CD4-positive, CD25-positive, alpha-beta regulatory T cell (primary cell): ENCODE data around the gene ERP27. TPM values are rescaled to one million over a fixed set of nuclear protein-coding genes. Genes with fewer than 3 reads are reported as not detected.
A peak's percentile ranks its signal among the peaks of the same experiment; 100 is the strongest.

Source experiments
- ATAC-seq, 2 donors: fragments of 150-1000 bp; cut with Tn5 transposase; one replicate each; pipeline ENCODE4 v1.10.0; 2021; ENCODE audit warnings: low read depth in 2 of 2, moderate number of reproducible peaks in 2 of 2, moderate library complexity in 1 of 2
- DNase-seq, 3 donors: peaks; one replicate each; pipeline versions ENCODE4 v3.0.0 to v3.0.0-alpha.2; 2012 to 2022; ENCODE audit warnings: mixed read lengths in 1 of 3
- H3K27ac ChIP-seq: one replicate; pipeline ENCODE4 v1.7.0; 2013; ENCODE audit warnings: mild to moderate bottlenecking, low read length; ENCODE audit not compliant: insufficient read depth, poor library complexity, severe bottlenecking
- H3K27me3 ChIP-seq: one replicate; pipeline ENCODE4 v1.7.0; 2013; ENCODE audit warnings: low read length; ENCODE audit not compliant: control insufficient read depth, insufficient read depth
- H3K36me3 ChIP-seq: one replicate; pipeline ENCODE4 v1.7.0; 2013; ENCODE audit warnings: mild to moderate bottlenecking, low read length, moderate library complexity; ENCODE audit not compliant: control insufficient read depth, insufficient read depth
- H3K4me1 ChIP-seq: 2 replicates; pipeline ENCODE4 v1.7.0; 2013; ENCODE audit warnings: mild to moderate bottlenecking, low read length; ENCODE audit not compliant: insufficient read depth, control insufficient read depth, poor library complexity, severe bottlenecking
- H3K4me3 ChIP-seq: one replicate; pipeline ENCODE4 v1.7.0; 2013; ENCODE audit warnings: low read depth, mild to moderate bottlenecking, low read length, moderate library complexity
- H3K9me3 ChIP-seq, 2 experiments: 1 replicate in 1 of 2; 2 replicates in 1 of 2; pipeline ENCODE4 v1.7.0; 2013; ENCODE audit warnings: low read length in 2 of 2, mild to moderate bottlenecking in 1 of 2, moderate library complexity in 1 of 2; ENCODE audit not compliant: control insufficient read depth in 2 of 2
- H3K27ac Mint-ChIP-seq, 3 donors: one replicate each; pipeline ENCODE4 v1.8.0; 2020 to 2022; ENCODE audit warnings: mild to moderate bottlenecking in 3 of 3, mixed read lengths in 3 of 3, moderate library complexity in 2 of 3
- H3K27me3 Mint-ChIP-seq: one replicate; pipeline ENCODE4 v1.8.0; 2022; ENCODE audit warnings: mild to moderate bottlenecking, mixed read lengths
- H3K36me3 Mint-ChIP-seq: one replicate; pipeline ENCODE4 v1.8.0; 2020; ENCODE audit warnings: mixed read lengths
- H3K4me1 Mint-ChIP-seq, 4 donors: one replicate each; pipeline ENCODE4 v1.8.0; 2020 to 2022; ENCODE audit warnings: mixed read lengths in 4 of 4, mild to moderate bottlenecking in 1 of 4
- H3K4me3 Mint-ChIP-seq, 4 donors: one replicate each; pipeline ENCODE4 v1.8.0; 2020 to 2022; ENCODE audit warnings: mild to moderate bottlenecking in 4 of 4, mixed read lengths in 4 of 4, moderate library complexity in 3 of 4
- H3K9me3 Mint-ChIP-seq, 7 donors: one replicate each; pipeline ENCODE4 v1.8.0; 2020 to 2022; ENCODE audit warnings: mixed read lengths in 7 of 7, mild to moderate bottlenecking in 3 of 7, moderate library complexity in 2 of 7
- polyA plus RNA-seq, 4 donors: library from polyadenylated mRNA; unstranded; fragments of 300-500 nt; fragmentation: Illumina TruSeq; gene quantifications; one replicate each; pipeline ENCODE4 v1.2.3, GENCODE V29; 2021
- total RNA-seq: library from RNA; stranded (reverse); gene quantifications from one replicate; pipeline ENCODE4 v1.2.3, GENCODE V29; 2022

Gene ERP27
- total and polyA plus RNA-seq, 5 donors from 2014 or later = 5.3 to 25.4 (median 6.3) TPM

- Mint-ChIP-seq H3K4me1 (peaks cover 12 to 25% (median 17%) of the 10 kb centered on the region in 4 donors), H3K4me3 (no peak overlapping the region), H3K27ac (peak overlapping the region in 2 of 3 donors; percentile 57 to 74), H3K36me3 (peaks cover 68% of the 10 kb centered on the region), H3K27me3 (no peaks in the 10 kb centered on the region), H3K9me3 (peaks cover 0 to 3% (median 0%) of the 10 kb centered on the region in 7 donors)
- no peak overlapping the region for H3K27ac ChIP-seq
- peak in 1 of 3 donors; percentile 17 for DNase-seq
- H3K36me3 ChIP-seq = peaks cover 33% of the 10 kb centered on the region
- peak; percentile 13 to 36 for ATAC-seq
- H3K4me1 ChIP-seq = peaks cover 3% of the 10 kb centered on the region
- no peaks in the 10 kb centered on the region for H3K9me3 ChIP-seq
- H3K27me3 ChIP-seq = no peaks in the 10 kb centered on the region
- no peak overlapping the region for H3K4me3 ChIP-seq
Observed at GRCh38 chr12:14910090-14910915, 28.0 kb downstream of the ERP27 start.

GRCh38 chr12:14907953-14908352 is 30.4 kb downstream of the ERP27 start:
- Histone ChIP-seq H3K4me1 (peaks cover 3% of the 10 kb centered on the region), H3K9me3 (no peaks in the 10 kb centered on the region), H3K27me3 (no peaks in the 10 kb centered on the region), H3K36me3 (peaks cover 9% of the 10 kb centered on the region), H3K27ac (no peak overlapping the region), H3K4me3 (no peak overlapping the region)
- peak overlapping the region in 2 of 3 donors; percentile 33 to 59 for H3K27ac Mint-ChIP-seq
- no peaks in the 10 kb centered on the region for H3K27me3 Mint-ChIP-seq
- H3K9me3 Mint-ChIP-seq = peaks cover 0 to 3% (median 0%) of the 10 kb centered on the region in 7 donors
- H3K4me1 Mint-ChIP-seq = peaks cover 15 to 37% (median 21%) of the 10 kb centered on the region in 4 donors
- peaks cover 54% of the 10 kb centered on the region for H3K36me3 Mint-ChIP-seq
- no peak for DNase-seq
- no peak for ATAC-seq
- no peak overlapping the region for H3K4me3 Mint-ChIP-seq

- Mint-ChIP-seq H3K27ac (peak overlapping the region in 2 of 3 donors; percentile 41 to 42), H3K27me3 (no peaks in the 10 kb centered on the region), H3K4me3 (no peak overlapping the region), H3K4me1 (peaks cover 15 to 38% (median 19%) of the 10 kb centered on the region in 4 donors), H3K36me3 (peaks cover 43% of the 10 kb centered on the region), H3K9me3 (peaks cover 0 to 3% (median 0%) of the 10 kb centered on the region in 7 donors)
- ATAC-seq = no peak
- Histone ChIP-seq H3K36me3 (peaks cover 6% of the 10 kb centered on the region), H3K27me3 (no peaks in the 10 kb centered on the region), H3K4me1 (peaks cover 3% of the 10 kb centered on the region), H3K27ac (no peak overlapping the region), H3K9me3 (no peaks in the 10 kb centered on the region), H3K4me3 (no peak overlapping the region)
- DNase-seq = no peak
Observed at GRCh38 chr12:14906114-14906513, 32.2 kb downstream of the ERP27 start.

- Histone ChIP-seq H3K27me3 (no peaks in the 10 kb centered on the region), H3K36me3 (peaks cover 6% of the 10 kb centered on the region), H3K4me1 (peaks cover 3% of the 10 kb centered on the region), H3K27ac (no peak overlapping the region), H3K9me3 (no peaks in the 10 kb centered on the region), H3K4me3 (peak overlapping the region; percentile 20)
- Mint-ChIP-seq H3K4me3 (peak overlapping the region in 1 of 4 donors; percentile 11), H3K27me3 (no peaks in the 10 kb centered on the region), H3K27ac (peak overlapping the region in 2 of 3 donors; percentile 79 to 85), H3K4me1 (peaks cover 13 to 38% (median 18%) of the 10 kb centered on the region in 4 donors), H3K9me3 (peaks cover 0 to 3% (median 0%) of the 10 kb centered on the region in 7 donors), H3K36me3 (peaks cover 37% of the 10 kb centered on the region)
- ATAC-seq (no peak), DNase-seq (no peak)
Observed at GRCh38 chr12:14905269-14906004, 32.9 kb downstream of the ERP27 start.

- DNase-seq (no peak), ATAC-seq (no peak)
- Histone ChIP-seq H3K27ac (no peak overlapping the region), H3K4me3 (peak overlapping the region; percentile 20), H3K9me3 (no peaks in the 10 kb centered on the region), H3K27me3 (no peaks in the 10 kb centered on the region), H3K36me3 (peaks cover 6% of the 10 kb centered on the region), H3K4me1 (peaks cover 3% of the 10 kb centered on the region)
- Mint-ChIP-seq H3K4me3 (peak overlapping the region in 1 of 4 donors; percentile 11), H3K27ac (peak overlapping the region in 2 of 3 donors; percentile 79 to 85), H3K9me3 (peaks cover 0 to 3% (median 0%) of the 10 kb centered on the region in 7 donors), H3K27me3 (no peaks in the 10 kb centered on the region), H3K36me3 (peaks cover 40% of the 10 kb centered on the region), H3K4me1 (peaks cover 13 to 38% (median 18%) of the 10 kb centered on the region in 4 donors)
Observed at GRCh38 chr12:14904854-14905253, 33.5 kb downstream of the ERP27 start.

GRCh38 chr12:14903386-14904098 is 34.8 kb downstream of the ERP27 start:
- H3K4me1 ChIP-seq = peaks cover 3% of the 10 kb centered on the region
- Mint-ChIP-seq H3K27ac (peak overlapping the region; percentile 42 to 78 (median 68)), H3K4me1 (peaks cover 13 to 38% (median 17%) of the 10 kb centered on the region in 4 donors), H3K9me3 (peaks cover 0 to 3% (median 0%) of the 10 kb centered on the region in 7 donors), H3K36me3 (peaks cover 34% of the 10 kb centered on the region), H3K27me3 (no peaks in the 10 kb centered on the region), H3K4me3 (no peak overlapping the region)
- no peaks in the 10 kb centered on the region for H3K36me3 ChIP-seq
- no peaks in the 10 kb centered on the region for H3K9me3 ChIP-seq
- DNase-seq (no peak), ATAC-seq (no peak)
- H3K27me3 ChIP-seq = no peaks in the 10 kb centered on the region
- no peak overlapping the region for H3K27ac ChIP-seq
- H3K4me3 ChIP-seq = no peak overlapping the region

GRCh38 chr12:14902465-14902864 is 35.9 kb downstream of the ERP27 start:
- no peak for DNase-seq
- peaks cover 3% of the 10 kb centered on the region for H3K4me1 ChIP-seq
- peak overlapping the region; percentile 20 for H3K4me3 ChIP-seq
- Mint-ChIP-seq H3K36me3 (peaks cover 23% of the 10 kb centered on the region), H3K4me1 (peaks cover 9 to 35% (median 12%) of the 10 kb centered on the region in 4 donors), H3K27me3 (no peaks in the 10 kb centered on the region), H3K4me3 (no peak overlapping the region), H3K27ac (no peak overlapping the region), H3K9me3 (peaks cover 0 to 3% (median 0%) of the 10 kb centered on the region in 7 donors)
- no peaks in the 10 kb centered on the region for H3K9me3 ChIP-seq
- no peaks in the 10 kb centered on the region for H3K36me3 ChIP-seq
- ATAC-seq = no peak
- no peak overlapping the region for H3K27ac ChIP-seq
- H3K27me3 ChIP-seq = no peaks in the 10 kb centered on the region
